Activated T-helper 2 cell treated with anti-CD3 and anti-CD28 coated beads, Interferon-gamma antibody, Interleukin-2, Interleukin-4, amounts not matched to agents 10 μg/mL and 5 μg/mL and 100 μg/mL, durations not matched to agents 14 hours and 24 hours and 36 hours (primary cell): ENCODE data around the gene HSDL1. TPM values are rescaled to one million over a fixed set of nuclear protein-coding genes. Genes with fewer than 3 reads are reported as not detected.

Source experiments
- DNase-seq: peaks from one replicate; pipeline ENCODE4 v3.0.0; 2021; ENCODE audit warnings: low spot score
- H3K27ac Mint-ChIP-seq: one replicate; pipeline ENCODE4 v1.8.0; 2021; ENCODE audit warnings: mixed read lengths
- H3K27me3 Mint-ChIP-seq: one replicate; pipeline ENCODE4 v1.8.0; 2021; ENCODE audit warnings: low read depth, mixed read lengths
- H3K36me3 Mint-ChIP-seq: one replicate; pipeline ENCODE4 v1.8.0; 2021; ENCODE audit warnings: low read depth, mixed read lengths
- H3K4me1 Mint-ChIP-seq: one replicate; pipeline ENCODE4 v1.8.0; 2021; ENCODE audit warnings: low read depth, mixed read lengths
- H3K4me3 Mint-ChIP-seq: one replicate; pipeline ENCODE4 v1.8.0; 2021; ENCODE audit warnings: low read depth, mild to moderate bottlenecking, moderate library complexity, mixed read lengths
- H3K9me3 Mint-ChIP-seq: one replicate; pipeline ENCODE4 v1.8.0; 2021; ENCODE audit warnings: mixed read lengths
- intact Hi-C: fragments of 100-400 bp; cut with micrococcal nuclease; formaldehyde crosslinking; loops from one replicate; pipeline ENCODE4 v1.15.1; 2023
- total RNA-seq: library from RNA; stranded (reverse); gene quantifications from 2 replicates; pipeline ENCODE4 v1.2.3, GENCODE V29; 2022

The HSDL1 gene
- total RNA-seq, 1 donor from 2014 or later: 16.7 TPM

GRCh38 chr16:84166796-84167695 is 22.1 kb upstream of the HSDL1 start:
- intact Hi-C loops: no loop called here
- no peak for DNase-seq

GRCh38 chr16:84165746-84166145 is 20.8 kb upstream of the HSDL1 start:
- no peak overlapping the region for H3K27ac Mint-ChIP-seq
- H3K36me3 Mint-ChIP-seq: no peaks in the 10 kb centered on the region
- intact Hi-C loops: no loop called here

More at GRCh38 chr16:84166796-84167695, 22.1 kb upstream of the HSDL1 start:
- peaks cover 34% of the 10 kb centered on the region for H3K27me3 Mint-ChIP-seq
- H3K36me3 Mint-ChIP-seq: no peaks in the 10 kb centered on the region
- H3K4me1 Mint-ChIP-seq: no peaks in the 10 kb centered on the region
- no peaks in the 10 kb centered on the region for H3K9me3 Mint-ChIP-seq
- no peak overlapping the region for H3K27ac Mint-ChIP-seq
- H3K4me3 Mint-ChIP-seq: no peak overlapping the region

GRCh38 chr16:84161801-84162200 is 16.8 kb upstream of the HSDL1 start:
- peaks cover 54% of the 10 kb centered on the region for H3K27me3 Mint-ChIP-seq
- no peaks in the 10 kb centered on the region for H3K36me3 Mint-ChIP-seq
- intact Hi-C loops: no loop called here
- H3K4me1 Mint-ChIP-seq: no peaks in the 10 kb centered on the region
- H3K9me3 Mint-ChIP-seq: no peaks in the 10 kb centered on the region
- no peak overlapping the region for H3K27ac Mint-ChIP-seq
- no peak for DNase-seq
- no peak overlapping the region for H3K4me3 Mint-ChIP-seq

More at GRCh38 chr16:84165746-84166145, 20.8 kb upstream of the HSDL1 start:
- H3K4me1 Mint-ChIP-seq: no peaks in the 10 kb centered on the region
- no peaks in the 10 kb centered on the region for H3K9me3 Mint-ChIP-seq
- H3K4me3 Mint-ChIP-seq: no peak overlapping the region
- no peak for DNase-seq
- peaks cover 39% of the 10 kb centered on the region for H3K27me3 Mint-ChIP-seq

- no peaks in the 10 kb centered on the region for H3K9me3 Mint-ChIP-seq
- no peak for DNase-seq
- peaks cover 56% of the 10 kb centered on the region for H3K27me3 Mint-ChIP-seq
- H3K4me3 Mint-ChIP-seq: no peak overlapping the region
- H3K36me3 Mint-ChIP-seq: no peaks in the 10 kb centered on the region
- H3K4me1 Mint-ChIP-seq: peaks cover 3% of the 10 kb centered on the region
- intact Hi-C loops: no loop called here
- H3K27ac Mint-ChIP-seq: no peak overlapping the region
Observed at GRCh38 chr16:84161037-84161436, 16.1 kb upstream of the HSDL1 start.

- Mint-ChIP-seq H3K36me3 (no peaks in the 10 kb centered on the region), H3K4me3 (no peak overlapping the region), H3K27ac (no peak overlapping the region), H3K27me3 (peaks cover 57% of the 10 kb centered on the region), H3K9me3 (no peaks in the 10 kb centered on the region), H3K4me1 (peaks cover 3% of the 10 kb centered on the region)
- intact Hi-C loops: no loop called here
- no peak for DNase-seq
Observed at GRCh38 chr16:84159800-84160199, 14.8 kb upstream of the HSDL1 start.

GRCh38 chr16:84159007-84159406 is 14.0 kb upstream of the HSDL1 start:
- intact Hi-C loops: no loop called here
- Mint-ChIP-seq H3K4me1 (peaks cover 3% of the 10 kb centered on the region), H3K9me3 (no peaks in the 10 kb centered on the region), H3K27me3 (peaks cover 51% of the 10 kb centered on the region), H3K4me3 (no peak overlapping the region), H3K36me3 (no peaks in the 10 kb centered on the region), H3K27ac (no peak overlapping the region)
- no peak for DNase-seq

GRCh38 chr16:84156342-84156784 is 11.4 kb upstream of the HSDL1 start:
- Mint-ChIP-seq H3K4me3 (no peak overlapping the region), H3K4me1 (peaks cover 3% of the 10 kb centered on the region), H3K9me3 (no peaks in the 10 kb centered on the region), H3K36me3 (no peaks in the 10 kb centered on the region), H3K27me3 (peaks cover 40% of the 10 kb centered on the region), H3K27ac (no peak overlapping the region)
- intact Hi-C loops: no loop called here
- DNase-seq: no peak

- no peaks in the 10 kb centered on the region for H3K9me3 Mint-ChIP-seq
- H3K27ac Mint-ChIP-seq: no peak overlapping the region
- peaks cover 44% of the 10 kb centered on the region for H3K27me3 Mint-ChIP-seq
- intact Hi-C loops: no loop called here
- DNase-seq: no peak
- H3K4me3 Mint-ChIP-seq: no peak overlapping the region
- peaks cover 3% of the 10 kb centered on the region for H3K4me1 Mint-ChIP-seq
- H3K36me3 Mint-ChIP-seq: no peaks in the 10 kb centered on the region
Observed at GRCh38 chr16:84155771-84156170, 10.8 kb upstream of the HSDL1 start.

- intact Hi-C loops: no loop called here
- H3K9me3 Mint-ChIP-seq: no peaks in the 10 kb centered on the region
- H3K4me3 Mint-ChIP-seq: no peak overlapping the region
- H3K27ac Mint-ChIP-seq: no peak overlapping the region
- DNase-seq: no peak
- peaks cover 3% of the 10 kb centered on the region for H3K4me1 Mint-ChIP-seq
- H3K36me3 Mint-ChIP-seq: no peaks in the 10 kb centered on the region
- H3K27me3 Mint-ChIP-seq: peaks cover 44% of the 10 kb centered on the region
Observed at GRCh38 chr16:84155226-84155625, 10.2 kb upstream of the HSDL1 start.

- intact Hi-C loops: no loop called here
- peaks cover 4% of the 10 kb centered on the region for H3K4me1 Mint-ChIP-seq
- H3K36me3 Mint-ChIP-seq: no peaks in the 10 kb centered on the region
- DNase-seq: no peak
- peaks cover 39% of the 10 kb centered on the region for H3K27me3 Mint-ChIP-seq
- H3K27ac Mint-ChIP-seq: no peak overlapping the region
- H3K9me3 Mint-ChIP-seq: no peaks in the 10 kb centered on the region
- no peak overlapping the region for H3K4me3 Mint-ChIP-seq
Observed at GRCh38 chr16:84153660-84154214, 8.8 kb upstream of the HSDL1 start.

GRCh38 chr16:84150926-84151325 is 5.9 kb upstream of the HSDL1 start:
- no peaks in the 10 kb centered on the region for H3K36me3 Mint-ChIP-seq
- DNase-seq: no peak
- H3K4me3 Mint-ChIP-seq: no peak overlapping the region
- H3K27ac Mint-ChIP-seq: no peak overlapping the region
- peaks cover 31% of the 10 kb centered on the region for H3K27me3 Mint-ChIP-seq
- H3K9me3 Mint-ChIP-seq: no peaks in the 10 kb centered on the region
- H3K4me1 Mint-ChIP-seq: peaks cover 1% of the 10 kb centered on the region
- intact Hi-C loops: no loop called here

GRCh38 chr16:84144209-84144858 is 643 bp downstream of the HSDL1 start:
- Mint-ChIP-seq H3K36me3 (peaks cover 8% of the 10 kb centered on the region), H3K27ac (peak overlapping the region; percentile 74), H3K4me3 (peak overlapping the region; percentile 91), H3K27me3 (peaks cover 8% of the 10 kb centered on the region), H3K4me1 (peaks cover 15% of the 10 kb centered on the region), H3K9me3 (no peaks in the 10 kb centered on the region)
- DNase-seq: peak; percentile 26
- intact Hi-C loops: loop anchor here (1.0 to 2.0 kb wide), 2 partner anchors 28 to 42 kb away; partner anchors contain the start of genes MBTPS1 and TAF1C
